IPS DF 19.7 (cell line): ENCODE measurements around the gene ASB10.

Experiments used
- DNase-seq: peaks from one replicate; pipeline ENCODE4 v3.0.0-alpha.2; 2013; ENCODE audit warnings: low read depth, low spot score

ASB10 gene

GRCh38 chr7:151166629-151167196, 20.3 kb downstream of the ASB10 start:
- no peak for DNase-seq

- DNase-seq = no peak
Measured at GRCh38 chr7:151161757-151162156, 25.3 kb downstream of the ASB10 start.

GRCh38 chr7:151157645-151158329, 29.3 kb downstream of the ASB10 start:
- no peak for DNase-seq

- DNase-seq = no peak
Measured at GRCh38 chr7:151152643-151153513, 34.2 kb downstream of the ASB10 start.

GRCh38 chr7:151150388-151150787, 36.7 kb downstream of the ASB10 start:
- no peak for DNase-seq

- DNase-seq = no peak
Measured at GRCh38 chr7:151148319-151149259, 38.5 kb downstream of the ASB10 start.

- DNase-seq = no peak
Measured at GRCh38 chr7:151146761-151147160, 40.3 kb downstream of the ASB10 start.

- no peak for DNase-seq
Measured at GRCh38 chr7:151144387-151144786, 42.7 kb downstream of the ASB10 start.

- no peak for DNase-seq
Measured at GRCh38 chr7:151143261-151144015, 43.6 kb downstream of the ASB10 start.

GRCh38 chr7:151142686-151143040, 44.4 kb downstream of the ASB10 start:
- DNase-seq = no peak

GRCh38 chr7:151141855-151142685, 45.0 kb downstream of the ASB10 start:
- no peak for DNase-seq

- no peak for DNase-seq
Measured at GRCh38 chr7:151141311-151141854, 45.7 kb downstream of the ASB10 start.

- no peak for DNase-seq
Measured at GRCh38 chr7:151140826-151141225, 46.2 kb downstream of the ASB10 start.

GRCh38 chr7:151139791-151140190, 47.3 kb downstream of the ASB10 start:
- DNase-seq = no peak

GRCh38 chr7:151139071-151139790, 47.8 kb downstream of the ASB10 start:
- DNase-seq = no peak

GRCh38 chr7:151138153-151138851, 48.7 kb downstream of the ASB10 start:
- no peak for DNase-seq

- no peak for DNase-seq
Measured at GRCh38 chr7:151137791-151138152, 49.3 kb downstream of the ASB10 start.

- DNase-seq = no peak
Measured at GRCh38 chr7:151137076-151137675, 49.9 kb downstream of the ASB10 start.
